ENCODE data around the gene MAPKAP1. TPM values are rescaled to one million over a fixed set of nuclear protein-coding genes. Genes with fewer than 3 reads are reported as not detected.

The MAPKAP1 gene
- total RNA-seq, 1 experiment from 2014 or later = 55.5 TPM

DNA sequence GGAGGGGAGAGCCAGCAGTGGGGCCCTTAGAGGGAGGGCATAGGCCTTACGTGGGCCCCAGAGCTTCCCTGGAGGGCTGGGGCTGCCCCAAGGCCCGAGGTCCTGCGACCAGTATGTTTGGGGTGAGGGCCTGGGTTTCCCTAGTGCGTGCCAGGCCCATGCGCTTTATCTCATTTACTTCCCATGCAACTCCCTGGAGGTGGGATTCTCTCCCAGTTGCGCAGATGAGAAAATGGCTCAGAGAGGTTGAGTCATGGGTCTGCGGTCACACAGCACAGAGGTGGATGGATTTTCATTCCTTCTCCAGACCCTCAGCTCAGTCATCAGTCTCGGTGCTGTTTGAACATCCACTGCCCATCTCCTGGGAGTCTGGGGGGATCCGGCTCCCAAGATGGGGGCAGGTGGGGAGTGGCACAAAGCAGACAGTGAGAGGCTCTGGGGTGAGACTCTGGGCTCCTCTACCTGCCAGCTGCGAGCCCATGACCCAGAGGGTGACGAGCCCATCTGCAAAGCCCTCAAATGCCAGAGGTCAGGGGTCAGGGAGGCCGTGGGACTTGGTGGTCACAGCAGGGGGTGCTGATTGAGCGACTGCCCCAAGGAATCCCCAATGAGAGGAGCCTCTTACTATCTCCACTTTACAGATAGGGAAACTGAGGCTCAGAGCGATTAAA lies 274.2 kb downstream of the MAPKAP1 start:
- H3K27me3 Mint-ChIP-seq (ENCODE audit: unreplicated experiment) = no peaks in the 10 kb centered on the region
- CTCF ChIA-PET = no interaction called here
- no TSS peak for BruUV-seq (replicated peaks)
- no peak for TF ChIP-seq CTCF (IDR thresholded peaks at IDR 0.05; ENCODE audit: unreplicated experiment)
- intact Hi-C loops (cut with micrococcal nuclease; ENCODE audit: unreplicated experiment) = no loop called here
- H3K27ac Mint-ChIP-seq (ENCODE audit: unreplicated experiment) = no peak overlapping the region
- no peak for DNase-seq
- H3K4me1 Mint-ChIP-seq (ENCODE audit: low read depth, unreplicated experiment) = no peaks in the 10 kb centered on the region
- H3K9me3 Mint-ChIP-seq (ENCODE audit: low read depth, unreplicated experiment) = no peaks in the 10 kb centered on the region
- no peak overlapping the region for H3K4me3 Mint-ChIP-seq (ENCODE audit: low read depth, unreplicated experiment)
- H3K36me3 Mint-ChIP-seq (ENCODE audit: insufficient read depth, unreplicated experiment) = no peaks in the 10 kb centered on the region

- H3K27me3 Mint-ChIP-seq (ENCODE audit: unreplicated experiment) = no peaks in the 10 kb centered on the region
- no peaks in the 10 kb centered on the region for H3K4me1 Mint-ChIP-seq (ENCODE audit: low read depth, unreplicated experiment)
- DNase-seq = no peak
- BruUV-seq (replicated peaks) = no TSS peak
- H3K4me3 Mint-ChIP-seq (ENCODE audit: low read depth, unreplicated experiment) = no peak overlapping the region
- no peaks in the 10 kb centered on the region for H3K9me3 Mint-ChIP-seq (ENCODE audit: low read depth, unreplicated experiment)
- TF ChIP-seq CTCF (IDR thresholded peaks at IDR 0.05; ENCODE audit: unreplicated experiment) = no peak
- no peak overlapping the region for H3K27ac Mint-ChIP-seq (ENCODE audit: unreplicated experiment)
- intact Hi-C loops (cut with micrococcal nuclease; ENCODE audit: unreplicated experiment) = no loop called here
- no peaks in the 10 kb centered on the region for H3K36me3 Mint-ChIP-seq (ENCODE audit: insufficient read depth, unreplicated experiment)
- CTCF ChIA-PET = no interaction called here
Observed at GRCh38 chr9:125431741-125432271, 275.2 kb downstream of the MAPKAP1 start.

DNA sequence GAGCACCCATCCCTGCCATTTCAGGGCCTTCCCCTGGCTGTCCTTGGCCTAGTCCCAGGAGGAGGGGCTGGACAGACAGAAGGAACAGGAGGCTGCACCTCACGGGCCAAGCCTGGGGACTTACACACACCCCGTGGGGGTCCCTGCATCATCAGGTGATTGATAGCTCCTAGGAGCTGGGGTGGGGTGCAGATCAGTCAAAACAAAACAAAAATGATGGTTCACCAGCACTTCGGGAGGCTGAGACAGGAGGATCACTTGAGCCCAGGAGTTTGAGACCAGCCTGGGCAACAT lies 276.0 kb downstream of the MAPKAP1 start:
- H3K36me3 Mint-ChIP-seq (ENCODE audit: insufficient read depth, unreplicated experiment) = no peaks in the 10 kb centered on the region
- H3K4me3 Mint-ChIP-seq (ENCODE audit: low read depth, unreplicated experiment) = no peak overlapping the region
- no peaks in the 10 kb centered on the region for H3K9me3 Mint-ChIP-seq (ENCODE audit: low read depth, unreplicated experiment)
- BruUV-seq (replicated peaks) = no TSS peak
- intact Hi-C loops (cut with micrococcal nuclease; ENCODE audit: unreplicated experiment) = no loop called here
- no peaks in the 10 kb centered on the region for H3K4me1 Mint-ChIP-seq (ENCODE audit: low read depth, unreplicated experiment)
- no peak overlapping the region for H3K27ac Mint-ChIP-seq (ENCODE audit: unreplicated experiment)
- no peaks in the 10 kb centered on the region for H3K27me3 Mint-ChIP-seq (ENCODE audit: unreplicated experiment)
- TF ChIP-seq CTCF (IDR thresholded peaks at IDR 0.05; ENCODE audit: unreplicated experiment) = no peak
- no peak for DNase-seq
- CTCF ChIA-PET = no interaction called here

DNA sequence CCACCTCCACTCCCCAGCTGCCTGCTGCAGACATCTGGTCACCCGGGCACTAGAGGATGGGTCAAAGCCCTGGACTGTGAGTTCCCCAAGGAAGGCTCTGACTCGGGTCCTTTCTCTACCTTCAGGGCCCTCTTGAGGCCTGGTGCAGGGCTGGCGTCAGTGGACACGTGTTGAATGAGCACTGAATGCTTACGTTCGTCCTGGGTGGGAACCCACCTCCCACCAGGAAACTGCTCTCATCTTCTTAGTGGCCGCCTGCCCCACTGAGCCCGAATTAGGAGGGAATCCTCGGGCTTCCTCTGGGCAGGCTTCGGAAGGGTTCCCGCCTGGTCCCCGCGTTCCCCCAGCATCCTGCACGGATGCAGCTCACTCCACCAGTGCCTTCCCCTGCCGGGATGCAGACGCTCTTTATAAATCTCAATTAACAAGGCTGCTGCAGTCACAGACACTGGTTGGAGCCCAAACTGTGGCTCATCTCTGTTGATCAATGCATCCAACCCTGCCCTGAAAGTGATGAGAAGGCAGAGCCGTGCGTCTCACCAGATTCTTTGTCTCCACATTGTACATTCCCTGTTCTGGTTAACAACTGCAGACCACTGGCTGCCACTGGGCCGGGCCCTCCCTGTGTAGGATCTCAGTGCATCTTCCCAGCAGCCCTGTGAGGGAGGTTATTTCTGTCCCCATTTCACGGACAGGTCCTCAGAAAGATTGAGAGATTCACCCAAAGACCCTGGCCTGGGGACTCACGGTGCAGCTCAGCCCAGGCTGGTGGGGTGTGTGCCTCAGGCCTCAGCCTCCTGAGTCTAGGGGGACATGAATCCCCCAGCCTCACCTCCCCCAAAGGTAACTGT lies 276.6 kb downstream of the MAPKAP1 start:
- Mint-ChIP-seq H3K27me3 (ENCODE audit: unreplicated experiment) (no peaks in the 10 kb centered on the region), H3K4me1 (ENCODE audit: low read depth, unreplicated experiment) (no peaks in the 10 kb centered on the region), H3K9me3 (ENCODE audit: low read depth, unreplicated experiment) (no peaks in the 10 kb centered on the region), H3K27ac (ENCODE audit: unreplicated experiment) (no peak overlapping the region), H3K36me3 (ENCODE audit: insufficient read depth, unreplicated experiment) (no peaks in the 10 kb centered on the region), H3K4me3 (ENCODE audit: low read depth, unreplicated experiment) (no peak overlapping the region)
- no TSS peak for BruUV-seq (replicated peaks)
- DNase-seq = no peak
- CTCF ChIA-PET = no interaction called here
- intact Hi-C loops (cut with micrococcal nuclease; ENCODE audit: unreplicated experiment) = no loop called here
- TF ChIP-seq CTCF (IDR thresholded peaks at IDR 0.05; ENCODE audit: unreplicated experiment) = no peak

All from Calu3 (cell line).